Left hindlimb (tissue), 1 donor: Measurements from ENCODE around the gene FASTKD3.

ENCODE experiments used
- DNase-seq: peaks from one replicate; pipeline ENCODE4 v3.0.0-alpha.2; 2018

FASTKD3 gene

GRCh38 chr5:7877851-7878250 is 9.0 kb upstream of the FASTKD3 start:
- DNase-seq = no peak

GRCh38 chr5:7876867-7877266 is 8.0 kb upstream of the FASTKD3 start:
- no peak for DNase-seq

DNA sequence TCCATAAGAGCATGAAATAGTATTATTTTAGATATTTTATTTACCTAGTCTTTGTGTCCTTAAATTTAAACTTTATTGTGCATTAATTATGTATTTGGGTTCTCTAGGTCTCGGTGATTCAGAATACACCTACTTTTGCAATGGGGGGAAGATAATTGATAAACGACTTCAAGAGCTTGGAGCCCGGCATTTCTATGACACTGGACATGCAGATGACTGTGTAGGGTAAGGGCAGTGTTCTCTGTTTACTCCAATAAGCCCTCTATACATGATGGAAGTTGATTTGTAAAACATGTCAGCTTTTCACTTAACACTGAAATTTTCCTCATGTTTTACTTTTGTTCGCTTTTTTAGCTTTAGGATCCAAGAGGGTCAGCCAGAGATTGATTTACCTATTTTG is 6.3 kb upstream of the FASTKD3 start:
- no peak for DNase-seq

GRCh38 chr5:7874639-7875038 is 5.8 kb upstream of the FASTKD3 start:
- no peak for DNase-seq

DNA sequence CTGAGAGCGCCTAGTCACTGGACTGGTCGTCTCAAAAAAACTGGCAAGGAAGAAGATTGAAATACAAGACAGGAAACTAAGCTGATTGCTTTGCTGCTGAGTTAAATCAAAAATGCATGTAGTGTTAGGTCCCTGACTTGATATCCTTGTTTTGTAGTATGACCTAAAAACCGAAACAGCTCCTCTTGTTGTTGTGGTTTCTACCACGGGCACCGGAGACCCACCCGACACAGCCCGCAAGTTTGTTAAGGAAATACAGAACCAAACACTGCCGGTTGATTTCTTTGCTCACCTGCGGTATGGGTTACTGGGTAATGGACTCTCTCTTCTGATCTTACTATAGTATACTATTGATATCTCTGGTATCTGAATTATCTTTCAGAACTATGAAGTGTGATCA is 4.4 kb upstream of the FASTKD3 start:
- no peak for DNase-seq

GRCh38 chr5:7872517-7873130 is 3.8 kb upstream of the FASTKD3 start:
- no peak for DNase-seq

DNA sequence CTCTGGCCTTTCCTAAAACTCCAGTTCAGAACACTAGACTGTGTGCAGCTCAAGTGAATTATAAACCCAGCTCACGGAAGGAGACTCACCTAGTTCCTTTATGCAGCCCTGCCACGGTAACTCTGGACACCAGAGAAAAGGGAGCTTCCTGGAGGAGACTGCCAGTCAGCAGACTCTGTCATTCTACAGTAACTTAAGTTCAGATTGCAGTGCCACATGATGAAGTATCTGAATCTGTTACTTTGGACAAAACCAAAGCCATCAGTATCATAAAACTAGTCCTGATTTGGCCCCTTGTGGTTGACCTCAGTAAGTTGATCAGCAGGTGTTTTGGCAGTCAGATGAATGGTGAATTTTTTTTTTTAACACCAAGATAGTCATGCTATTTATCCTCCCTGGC is 2.8 kb upstream of the FASTKD3 start:
- no peak for DNase-seq

DNA sequence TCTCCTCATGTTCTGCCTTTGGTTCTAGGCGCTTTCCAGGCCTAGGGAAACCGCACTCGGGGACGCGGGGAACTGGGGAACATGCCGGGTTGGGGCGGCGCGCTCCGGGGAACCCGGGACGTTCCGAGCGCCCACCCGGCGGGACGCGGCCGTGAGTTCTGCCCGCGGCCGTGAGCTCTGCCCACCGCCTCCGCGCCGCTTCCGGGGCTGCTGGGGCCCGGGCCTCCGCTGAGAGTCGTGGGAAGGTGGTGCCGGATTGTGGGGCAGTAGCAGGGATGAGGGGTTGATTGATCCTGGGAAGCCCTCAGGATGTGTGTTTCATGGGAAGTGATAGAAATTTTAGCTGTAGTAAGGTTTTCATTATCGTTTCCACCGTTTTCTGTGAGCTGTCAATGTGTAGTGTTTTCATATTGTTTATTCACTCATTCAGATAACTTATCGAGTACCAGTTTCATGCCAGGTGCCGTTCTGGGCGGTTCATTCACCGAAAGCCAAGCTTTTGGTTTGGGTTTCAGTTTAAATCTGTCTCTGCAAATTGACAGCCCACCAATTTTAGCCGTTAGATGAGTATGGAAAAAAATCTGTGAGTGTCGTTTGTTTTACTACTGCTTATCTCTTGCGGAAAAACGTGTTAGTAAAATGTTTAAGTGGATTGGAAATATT is 774 bp upstream of the FASTKD3 start:
- no peak for DNase-seq

DNA sequence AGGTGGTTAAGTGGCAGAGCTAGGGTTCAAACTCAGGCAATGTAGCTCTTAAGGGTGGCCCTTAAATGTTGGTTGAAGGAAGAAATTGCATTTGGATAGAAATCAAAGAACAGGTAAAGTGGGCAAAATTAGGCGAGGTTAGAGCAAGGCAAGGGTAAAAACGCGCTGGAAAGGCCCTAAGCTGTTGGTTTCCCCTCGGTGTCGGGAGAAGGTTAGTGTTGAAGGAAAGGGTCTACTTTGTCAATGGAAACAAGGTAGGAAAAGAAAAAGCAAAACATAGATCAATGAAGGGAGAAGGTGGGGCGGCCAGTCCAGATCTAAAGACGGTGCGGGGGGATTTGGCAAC is 431 bp downstream of the FASTKD3 start:
- DNase-seq = no peak

DNA sequence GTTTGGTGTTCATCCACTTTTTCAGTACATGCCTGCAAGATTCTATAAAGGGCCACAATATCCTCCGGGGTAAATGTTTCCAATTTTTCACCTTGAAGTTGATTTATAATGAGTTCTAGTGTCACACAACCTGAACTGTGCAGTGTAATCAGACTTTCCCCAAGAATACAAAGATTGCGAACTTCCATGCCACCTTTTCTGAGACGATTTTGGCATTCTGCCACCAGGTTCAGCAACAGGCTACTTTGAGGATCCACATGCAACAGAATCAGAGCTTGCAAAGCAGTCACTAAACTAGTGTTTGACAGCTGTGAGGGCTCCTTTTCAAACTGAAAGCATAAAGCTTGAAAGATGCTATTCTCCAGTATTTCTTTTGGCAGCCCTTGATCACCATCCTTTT is 1.6 kb downstream of the FASTKD3 start:
- DNase-seq = no peak

DNA sequence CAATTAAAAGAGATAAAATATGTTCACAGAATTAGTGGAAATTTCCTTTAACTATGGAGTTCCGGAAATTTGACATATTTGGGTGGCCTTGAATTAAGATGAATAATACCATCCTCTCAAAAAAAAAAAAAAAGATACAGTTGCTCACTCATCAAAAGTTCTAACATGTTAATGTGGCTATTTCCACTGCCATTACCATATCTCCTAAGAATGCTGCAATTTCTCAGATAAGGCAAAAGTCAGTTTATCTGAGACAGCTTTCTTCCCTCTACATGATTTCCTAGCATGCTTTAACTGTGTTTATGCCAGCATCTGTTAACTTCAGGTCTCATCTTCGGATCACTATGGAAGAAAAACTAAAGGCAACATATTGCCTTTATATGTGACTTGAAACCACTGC is 2.6 kb downstream of the FASTKD3 start:
- no peak for DNase-seq

GRCh38 chr5:7857926-7858632 is 10.8 kb downstream of the FASTKD3 start:
- DNase-seq = no peak

DNA sequence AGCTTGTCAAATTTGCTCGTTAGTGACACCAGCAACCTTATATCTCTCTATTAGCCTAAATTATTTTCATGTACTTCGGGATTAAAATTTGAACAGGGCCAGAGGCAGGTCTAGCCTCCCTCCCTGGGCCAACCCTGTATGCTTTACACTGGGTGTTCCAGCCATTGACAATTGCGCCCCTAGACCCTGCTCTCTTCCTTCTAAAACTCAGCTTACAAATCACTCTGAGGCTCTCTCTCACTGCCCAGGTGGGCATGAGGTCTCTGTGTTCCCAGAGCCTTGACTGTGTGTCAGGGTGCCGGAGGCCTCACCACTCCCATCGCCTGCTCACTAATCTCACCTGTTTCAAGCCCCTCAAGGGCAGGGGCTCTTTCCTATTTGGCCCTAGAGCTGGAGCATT is 11.5 kb downstream of the FASTKD3 start:
- DNase-seq = no peak

GRCh38 chr5:7856855-7857254 is 12.0 kb downstream of the FASTKD3 start:
- DNase-seq = no peak

- no peak for DNase-seq
Measured at GRCh38 chr5:7855611-7856010, 13.2 kb downstream of the FASTKD3 start.

DNA sequence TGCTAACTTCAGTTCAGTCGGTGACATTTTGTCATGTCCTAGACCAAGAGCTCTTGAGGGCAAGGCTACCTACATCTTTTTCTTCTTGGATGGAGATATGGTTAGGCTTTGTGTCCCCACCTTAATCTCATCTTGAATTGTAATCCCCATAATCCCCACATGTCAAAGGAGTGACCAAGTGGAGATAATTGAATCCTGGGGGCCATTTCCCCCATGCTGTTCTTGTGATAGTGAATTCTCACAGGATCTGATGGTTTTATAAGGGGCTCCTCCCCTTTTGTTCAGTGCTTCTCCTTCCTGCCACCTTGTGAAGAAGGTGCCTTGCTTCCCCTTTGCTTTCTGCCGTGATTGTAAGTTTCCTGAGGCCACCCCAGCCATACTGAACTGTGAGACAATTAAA is 15.8 kb downstream of the FASTKD3 start:
- no peak for DNase-seq

GRCh38 chr5:7852542-7852941 is 16.3 kb downstream of the FASTKD3 start:
- DNase-seq = no peak

DNA sequence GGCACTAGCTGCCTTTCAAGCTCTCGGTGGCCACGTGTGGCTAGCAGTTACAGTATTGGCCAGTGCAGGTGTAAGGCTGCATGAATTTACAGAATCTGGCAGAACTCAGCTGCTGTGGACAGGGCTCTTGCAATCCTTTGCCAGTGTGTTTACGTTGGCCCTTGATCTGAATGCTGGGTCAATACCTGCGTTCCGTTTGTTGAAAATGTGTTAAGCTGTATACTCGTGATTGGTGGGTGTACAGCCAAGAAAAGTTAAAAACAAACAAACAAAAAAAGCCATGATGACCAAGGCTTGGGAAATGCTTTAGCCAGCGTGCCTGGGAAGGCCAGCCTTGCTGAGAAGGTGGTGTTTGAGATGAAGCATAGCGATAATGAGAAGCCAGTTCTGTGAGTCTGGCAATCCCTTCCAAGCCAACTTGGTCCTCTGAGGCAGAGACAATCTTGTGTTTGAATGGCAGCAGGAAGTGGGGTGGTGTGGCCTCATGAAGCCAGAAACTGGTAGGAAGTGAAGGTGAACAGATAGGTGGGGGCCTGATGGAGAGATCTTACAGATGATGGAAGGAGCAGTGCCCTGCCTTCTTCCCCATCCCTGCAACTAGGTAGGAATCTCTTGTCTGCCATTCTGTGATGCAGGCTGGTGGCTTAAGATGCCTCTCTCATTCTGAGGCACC is 17.1 kb downstream of the FASTKD3 start:
- DNase-seq = no peak

DNA sequence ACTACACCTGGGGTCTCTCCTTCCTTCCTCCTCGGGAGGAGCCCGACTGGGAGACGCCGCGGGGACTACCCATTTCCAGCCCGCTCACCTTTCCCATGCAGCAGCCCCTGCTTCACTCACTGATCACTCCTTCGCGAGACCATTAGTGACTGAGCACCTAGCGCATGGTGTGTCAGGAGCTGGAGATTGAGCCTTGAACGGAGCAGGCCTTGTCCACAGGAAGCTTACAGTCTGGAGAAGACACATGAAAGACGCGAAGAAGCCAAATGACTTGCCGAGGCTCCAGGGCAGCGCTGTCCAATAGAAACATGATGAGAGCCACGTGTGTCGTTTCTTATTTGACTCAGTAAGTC is 17.6 kb downstream of the FASTKD3 start:
- no peak for DNase-seq

- DNase-seq = peak; percentile 77
Measured at GRCh38 chr5:7850395-7851239, 18.2 kb downstream of the FASTKD3 start, which contains the start of gene CFAP90. TSS of gene CFAP90 (minus strand) at chr5:7851133. CDS start at chr5:7851021, 112 bp downstream.

DNA sequence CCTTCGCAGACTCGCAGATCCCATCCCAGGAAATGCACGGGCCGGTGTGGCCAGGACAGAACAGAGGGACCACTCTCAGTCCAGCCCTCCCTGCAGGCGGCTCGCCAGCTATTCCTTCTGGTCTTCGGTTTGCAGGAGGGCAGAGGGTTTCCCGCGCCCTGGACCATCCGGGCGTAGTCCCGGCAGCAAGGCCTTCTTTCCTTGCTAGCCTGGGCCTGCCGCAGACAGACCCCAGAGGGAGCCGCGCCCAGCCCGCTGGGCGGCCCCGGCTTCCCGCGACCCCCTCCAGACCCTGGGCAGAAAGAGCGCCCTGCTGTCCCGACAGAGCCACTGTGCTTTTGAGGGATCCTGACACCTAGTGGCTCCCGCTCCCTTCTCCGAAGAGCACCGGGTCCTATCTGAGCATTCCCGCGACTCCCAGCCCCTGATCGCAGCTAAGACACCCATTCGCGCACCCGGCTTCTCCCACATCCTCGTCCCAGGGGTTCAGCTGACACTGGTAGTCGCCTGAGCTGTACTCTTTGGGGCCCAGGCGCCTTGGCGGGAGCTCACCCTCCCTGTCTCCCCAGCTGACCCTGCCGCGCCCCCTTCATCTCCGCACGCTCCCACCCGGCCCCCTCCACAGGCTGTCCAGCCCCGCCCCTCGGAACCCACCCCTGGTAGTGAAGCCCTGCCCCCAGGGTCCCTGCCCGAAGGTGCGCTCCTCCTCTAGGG is 19.0 kb downstream of the FASTKD3 start:
- peak; percentile 52 for DNase-seq

DNA sequence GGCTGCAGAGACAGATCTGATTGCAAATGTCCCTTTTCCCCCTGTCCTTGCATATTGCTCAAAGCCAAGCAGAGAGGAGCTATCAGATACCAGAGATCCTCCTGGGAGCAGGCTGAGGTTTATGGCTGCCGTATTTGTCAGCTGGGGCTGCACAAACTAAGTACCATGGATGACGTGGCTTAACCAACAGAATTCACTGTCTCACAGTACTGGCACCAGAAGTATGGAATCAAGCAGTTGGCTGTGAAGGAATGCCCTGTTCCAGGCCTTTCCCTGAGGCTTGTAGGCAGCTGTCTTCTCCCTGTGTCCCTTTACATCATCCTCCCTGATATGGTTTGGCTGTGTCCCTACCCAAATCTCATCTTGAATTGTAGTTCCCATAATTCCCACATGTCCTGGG is 20.5 kb downstream of the FASTKD3 start:
- DNase-seq = no peak
